OCI-M2 (cell line): ENCODE measurements around the gene ZRANB1.

Experiments
- DNase-seq: peaks from one replicate; lab custom pipeline; 2025; ENCODE audit not compliant: unreplicated experiment; lab: John Stamatoyannopoulos, UW

Gene ZRANB1

DNA sequence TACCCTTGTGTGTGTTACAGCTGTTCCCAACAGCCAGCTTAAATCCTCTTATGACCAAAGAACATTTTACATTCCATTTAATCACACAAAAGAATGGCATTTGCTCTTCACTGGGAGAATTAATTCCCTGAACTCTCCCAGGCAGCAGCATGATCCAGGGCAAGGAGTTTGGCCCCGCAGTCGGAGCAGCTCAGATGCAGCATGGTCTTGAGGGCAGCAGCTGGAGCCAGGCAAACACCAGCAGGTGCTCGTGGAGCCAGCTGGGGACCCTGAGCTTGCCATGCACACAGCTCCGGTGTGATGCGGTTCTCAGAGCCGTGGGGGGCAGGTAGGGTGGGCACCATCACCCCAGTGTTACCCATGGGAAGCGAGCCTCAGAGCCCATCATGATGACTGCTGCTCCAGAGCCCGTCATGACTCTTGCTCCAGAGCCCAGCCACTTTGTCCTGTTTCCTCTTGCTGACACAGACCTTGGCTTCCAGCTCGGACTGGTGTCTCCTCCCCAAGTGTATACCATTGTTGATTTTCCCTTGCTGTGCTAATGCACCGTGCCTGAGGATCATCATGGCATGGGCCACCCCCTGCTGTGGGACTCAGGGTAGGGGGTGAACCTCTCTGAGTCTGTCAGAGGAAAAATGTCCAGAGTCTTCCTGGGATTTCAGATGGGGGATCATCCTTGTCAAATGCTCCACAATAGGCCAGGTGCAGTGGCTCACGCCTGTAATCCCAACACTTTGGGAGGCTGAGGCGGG is 75.8 kb downstream of the ZRANB1 start:
- DNase-seq: no peak

DNA sequence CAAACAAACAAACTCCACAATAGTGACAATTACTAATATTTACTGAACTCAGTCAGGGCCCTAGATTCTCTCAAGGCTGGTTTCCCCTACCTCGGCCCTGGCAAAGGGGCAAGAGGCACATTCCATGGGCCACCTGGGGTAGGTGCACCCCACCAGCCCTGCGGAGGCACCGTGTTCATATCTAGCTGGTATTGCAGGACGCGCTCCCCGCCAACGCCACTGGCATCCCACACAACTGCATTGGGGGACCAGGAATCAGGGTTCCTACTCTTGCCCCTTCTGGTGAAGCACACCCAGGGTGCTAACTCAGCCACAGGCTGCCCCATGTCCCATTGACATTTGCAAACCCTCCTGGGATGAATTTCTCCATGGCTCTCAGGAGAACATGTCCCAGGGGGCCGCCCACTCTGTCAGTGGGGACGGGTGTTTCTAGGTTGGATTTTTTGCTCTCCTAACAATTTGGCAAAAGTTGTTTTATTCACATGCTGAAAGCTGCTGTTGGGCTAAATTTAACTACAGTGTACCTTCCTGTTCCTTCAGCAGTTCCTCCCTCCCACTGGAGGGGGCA is 76.7 kb downstream of the ZRANB1 start:
- DNase-seq: no peak

DNA sequence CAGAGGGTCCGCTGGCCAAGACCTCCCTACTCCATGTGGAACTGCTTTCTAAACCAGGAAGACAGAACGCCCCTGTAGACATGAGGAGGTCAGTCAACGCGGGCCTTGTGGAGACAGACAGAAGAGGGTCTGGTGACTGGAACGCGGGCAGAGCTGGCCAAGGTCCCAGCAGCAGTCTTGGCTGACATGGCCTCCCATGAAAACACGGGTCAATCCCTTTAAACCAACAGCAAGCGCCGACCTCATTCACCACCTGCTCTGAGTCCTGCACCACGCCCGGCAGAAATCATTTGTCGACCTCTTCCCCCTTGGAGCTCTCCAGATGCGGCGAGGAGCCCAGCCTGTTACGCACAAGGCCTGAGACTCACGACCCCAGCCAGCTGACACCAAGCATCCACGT is 78.5 kb downstream of the ZRANB1 start:
- DNase-seq: no peak

DNA sequence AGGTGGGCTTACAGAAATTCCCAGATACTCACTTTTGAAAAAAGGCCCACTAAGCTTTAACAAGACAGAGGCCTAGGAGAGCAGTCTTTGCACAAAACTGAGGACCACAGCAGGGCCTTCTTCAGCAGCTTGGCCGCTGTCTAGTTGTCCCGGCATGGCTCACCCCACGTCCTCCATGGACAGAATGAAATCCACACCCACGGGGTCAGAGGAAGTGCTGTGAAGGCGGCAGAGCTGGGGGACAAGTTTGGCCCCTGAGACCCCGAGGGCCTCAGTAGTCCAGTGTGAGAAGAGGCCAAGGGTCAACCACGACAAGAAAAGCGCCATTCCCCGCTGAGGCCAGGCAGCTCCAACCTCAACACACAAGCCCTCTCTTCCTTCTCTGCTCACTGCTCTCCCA is 78.9 kb downstream of the ZRANB1 start:
- DNase-seq: no peak

DNA sequence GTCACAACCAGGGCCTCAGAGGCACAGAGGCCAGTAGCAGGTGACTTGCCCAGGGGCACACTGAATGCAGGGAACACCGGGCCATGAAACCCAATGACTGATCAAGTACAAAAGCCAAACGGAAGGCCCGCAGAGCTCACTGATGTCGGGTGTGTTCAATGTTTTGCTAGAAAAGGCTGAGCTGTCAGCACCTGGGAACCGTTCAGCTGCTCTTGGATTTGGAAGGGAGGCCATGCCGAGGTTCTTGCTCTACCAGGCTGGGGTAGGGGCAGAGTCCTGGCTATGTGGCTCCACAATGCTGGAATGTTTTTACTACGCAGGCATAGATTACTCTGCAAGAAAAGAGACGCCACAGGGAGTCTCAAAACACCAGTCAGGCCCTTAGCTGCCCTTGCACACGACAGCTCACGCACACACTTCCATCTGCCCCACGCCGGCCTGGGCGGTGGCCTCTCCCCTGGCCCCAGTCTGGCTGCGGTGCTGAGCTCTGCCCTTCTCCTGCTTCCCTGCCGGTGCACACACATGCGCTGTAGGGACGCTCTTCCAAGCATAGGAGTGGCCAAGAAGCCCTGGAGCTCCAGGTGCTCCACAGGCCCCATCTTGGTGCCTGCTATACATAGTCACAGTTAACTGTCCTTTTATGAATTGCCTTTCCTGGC is 79.9 kb downstream of the ZRANB1 start:
- DNase-seq: no peak

DNA sequence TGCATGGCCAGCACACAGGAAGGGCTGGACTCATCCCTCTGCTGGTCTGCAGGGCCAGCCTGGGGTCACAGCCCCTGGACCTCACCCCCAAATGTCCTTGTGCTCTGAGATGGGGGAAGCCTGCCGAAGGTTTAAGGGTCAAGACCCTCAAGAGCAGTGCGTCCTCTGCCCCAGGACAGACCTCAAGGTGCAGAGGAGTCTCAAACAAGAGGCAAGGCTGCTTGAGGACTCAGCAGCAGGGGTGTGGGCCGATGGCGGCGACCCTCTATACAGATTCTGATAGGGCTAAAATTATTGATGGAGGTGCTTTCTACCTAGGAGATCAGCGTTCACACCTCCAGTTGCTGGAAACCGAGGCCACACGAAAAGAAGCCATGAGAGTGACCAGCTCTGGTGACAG is 80.7 kb downstream of the ZRANB1 start:
- DNase-seq: no peak

DNA sequence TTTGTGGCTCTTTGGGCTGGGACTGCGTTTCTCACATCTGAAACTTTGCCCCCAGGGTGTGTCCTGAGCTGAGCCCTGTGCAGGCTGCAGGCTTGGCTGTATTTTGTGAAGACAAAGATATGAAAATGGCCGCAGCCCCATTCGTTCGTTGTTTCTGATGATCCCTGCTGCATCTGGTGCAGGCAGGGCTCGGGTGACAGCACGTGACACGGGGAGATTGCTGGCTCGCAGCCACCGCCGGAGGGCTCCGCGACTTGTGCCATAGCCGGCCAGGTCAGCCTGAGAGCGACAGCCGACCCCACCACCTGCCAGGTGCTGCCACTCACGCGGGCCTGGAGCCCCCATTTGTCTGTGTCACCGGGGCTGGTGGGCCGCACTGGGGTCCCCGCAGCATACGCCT is 81.3 kb downstream of the ZRANB1 start:
- DNase-seq: no peak

DNA sequence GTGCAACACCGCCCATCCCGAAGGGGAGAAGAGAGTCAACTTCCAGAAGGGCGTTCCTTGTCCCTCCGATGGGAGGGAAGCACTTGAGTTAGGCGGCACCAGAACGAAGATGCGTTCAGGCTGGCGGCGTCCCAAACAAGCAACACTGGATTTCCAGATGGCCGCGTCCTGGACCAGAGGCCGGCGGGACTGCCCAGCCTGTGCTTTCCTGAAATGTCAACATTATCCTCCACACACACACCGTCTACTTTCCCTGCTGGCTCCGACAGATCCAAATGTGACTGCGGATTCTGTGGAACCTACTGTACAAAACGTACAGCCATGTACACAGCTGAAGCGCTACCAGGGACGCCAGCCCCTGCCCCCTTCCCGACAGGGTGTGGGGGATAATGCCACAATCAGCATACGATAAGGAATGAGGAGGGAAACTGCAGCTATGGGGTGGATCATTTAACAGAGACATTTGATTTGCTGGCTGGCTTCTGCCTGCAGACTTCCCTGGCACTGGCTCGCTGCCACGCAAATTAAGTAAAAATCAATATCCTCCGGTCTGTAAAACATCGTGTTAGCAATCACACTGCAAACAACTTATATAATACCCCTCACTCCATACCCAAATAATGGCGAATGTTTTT is 82.1 kb downstream of the ZRANB1 start:
- DNase-seq: no peak

DNA sequence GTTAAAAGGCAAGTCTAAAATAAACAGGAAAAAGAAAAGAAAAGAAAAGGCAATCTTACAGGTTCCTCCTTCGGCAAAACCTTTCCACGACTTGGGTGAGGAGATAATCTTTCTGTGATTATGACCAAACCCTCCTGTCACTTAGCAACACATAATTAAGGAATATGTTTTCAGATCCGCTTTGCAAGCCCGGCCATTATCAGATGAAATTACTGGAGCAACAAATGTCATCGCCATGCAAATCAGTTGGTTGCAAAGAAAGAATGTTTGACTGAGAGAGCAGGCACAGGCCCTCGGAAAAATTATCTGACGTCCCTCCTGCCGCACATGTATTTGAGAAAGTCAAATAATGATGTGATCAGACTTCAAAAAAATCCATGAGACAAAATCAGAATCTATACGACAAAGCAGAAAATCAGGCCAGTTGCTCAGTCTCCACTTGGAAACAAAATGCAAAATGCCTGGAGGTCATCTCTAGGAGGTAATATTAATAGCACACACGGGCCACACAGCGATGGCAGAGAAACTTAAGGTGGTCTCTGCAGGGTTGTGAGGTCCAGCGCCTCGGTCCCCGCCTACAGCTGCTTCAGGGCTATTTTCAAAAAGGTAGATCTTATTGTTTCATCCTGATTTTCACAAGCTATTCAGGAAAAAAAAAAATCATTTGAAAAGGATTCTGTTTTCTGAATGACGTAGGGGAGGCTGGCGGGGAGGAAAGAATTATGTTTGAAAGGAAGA is 82.7 kb downstream of the ZRANB1 start:
- no peak for DNase-seq

DNA sequence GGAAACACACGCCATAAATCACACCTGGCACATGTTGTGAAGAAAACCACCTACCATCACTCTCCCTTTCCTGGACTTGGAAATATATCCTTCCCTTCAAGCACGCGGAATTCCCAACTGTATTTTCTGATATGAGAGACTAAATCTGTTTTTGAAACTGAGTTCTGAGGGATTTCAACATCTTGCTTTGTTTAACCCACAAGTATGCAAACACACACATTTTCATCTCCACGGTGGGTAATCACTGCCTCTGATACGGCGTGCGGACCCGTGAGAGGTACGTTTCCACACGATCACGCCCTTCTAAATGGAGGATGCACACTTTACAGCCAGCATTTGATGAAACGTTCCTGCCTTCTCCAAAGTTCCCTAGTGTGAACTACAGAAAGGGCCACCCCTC is 83.4 kb downstream of the ZRANB1 start:
- DNase-seq: no peak

DNA sequence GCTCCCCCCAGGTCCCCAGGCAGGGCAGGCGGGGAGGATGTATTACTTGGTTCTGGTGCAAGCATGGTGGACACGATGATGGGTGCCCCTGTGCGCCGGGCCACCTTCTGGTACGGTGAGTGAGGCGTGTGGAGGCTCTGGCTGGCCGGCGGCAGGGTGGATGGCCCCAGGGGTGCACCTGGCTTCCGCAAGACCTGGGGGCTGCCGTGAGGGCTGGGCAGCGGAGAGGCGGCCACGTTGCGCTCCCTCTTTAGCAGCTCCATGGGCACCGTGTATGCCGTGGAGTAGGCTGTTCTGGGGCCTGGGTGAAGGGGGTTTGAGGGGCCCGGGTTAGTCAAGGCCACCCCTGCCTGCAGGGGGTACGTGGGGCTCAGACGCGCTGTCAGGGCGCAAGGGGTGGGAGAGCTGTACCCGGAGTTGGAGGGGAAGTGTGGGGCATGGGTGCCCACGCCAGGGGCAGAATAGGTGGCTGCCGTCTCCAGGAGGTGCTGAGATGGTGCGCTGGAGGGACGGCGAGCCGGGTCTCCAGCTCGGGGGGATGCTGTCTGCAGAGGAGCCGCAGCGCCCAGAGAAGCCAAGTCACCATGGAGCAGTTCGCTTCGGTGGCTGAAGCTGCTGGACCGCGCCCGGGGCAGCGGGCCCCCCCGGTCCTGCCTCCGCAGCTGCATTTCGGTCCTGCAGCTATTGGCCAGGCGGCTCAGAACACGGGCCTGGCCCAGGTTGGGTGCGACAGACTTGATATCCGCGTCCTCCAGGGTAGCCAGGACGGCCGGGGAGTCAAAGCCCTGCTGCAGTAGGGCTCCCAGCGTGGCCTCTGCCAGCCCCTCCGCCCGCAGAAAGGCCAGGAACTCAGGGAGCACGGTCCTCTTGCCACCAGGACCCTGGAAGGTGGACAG is 84.4 kb downstream of the ZRANB1 start:
- no peak for DNase-seq

DNA sequence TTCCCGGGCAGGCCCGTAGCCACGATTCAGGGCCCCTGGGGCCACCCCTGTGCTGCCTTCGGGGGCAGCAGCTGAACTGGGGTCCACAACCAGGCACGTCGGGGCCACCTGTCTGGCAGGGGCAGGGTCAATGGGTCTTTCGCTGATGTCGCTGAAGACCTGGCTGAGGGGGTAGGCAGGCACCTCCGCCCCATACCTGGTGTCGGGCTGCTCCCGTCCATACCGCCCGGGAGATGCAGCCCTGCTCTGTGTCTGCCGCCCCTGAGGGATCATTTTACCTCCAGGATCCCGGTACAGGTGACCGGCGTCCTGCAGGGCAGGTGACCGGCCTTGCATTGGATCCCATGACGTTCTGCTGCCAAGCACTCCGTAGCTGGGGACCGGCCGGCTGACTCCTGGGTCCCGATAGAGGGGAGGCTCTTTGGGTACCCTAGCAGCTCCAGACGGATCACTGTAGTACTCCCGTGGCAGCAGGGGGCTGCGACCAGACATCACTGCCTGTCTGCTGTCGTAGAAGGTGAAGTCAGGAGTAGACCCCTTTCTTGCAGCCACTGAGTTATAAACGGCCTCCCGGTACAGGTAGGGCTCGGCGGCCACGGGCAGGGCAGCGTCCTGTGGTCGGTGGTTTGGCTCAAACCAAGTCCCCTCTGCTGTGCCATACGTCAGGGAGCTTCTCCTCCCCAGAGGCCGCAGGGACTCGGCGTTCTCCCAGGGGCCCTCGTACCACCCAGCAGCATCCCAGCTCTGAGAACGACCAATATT is 85.2 kb downstream of the ZRANB1 start:
- DNase-seq: no peak

DNA sequence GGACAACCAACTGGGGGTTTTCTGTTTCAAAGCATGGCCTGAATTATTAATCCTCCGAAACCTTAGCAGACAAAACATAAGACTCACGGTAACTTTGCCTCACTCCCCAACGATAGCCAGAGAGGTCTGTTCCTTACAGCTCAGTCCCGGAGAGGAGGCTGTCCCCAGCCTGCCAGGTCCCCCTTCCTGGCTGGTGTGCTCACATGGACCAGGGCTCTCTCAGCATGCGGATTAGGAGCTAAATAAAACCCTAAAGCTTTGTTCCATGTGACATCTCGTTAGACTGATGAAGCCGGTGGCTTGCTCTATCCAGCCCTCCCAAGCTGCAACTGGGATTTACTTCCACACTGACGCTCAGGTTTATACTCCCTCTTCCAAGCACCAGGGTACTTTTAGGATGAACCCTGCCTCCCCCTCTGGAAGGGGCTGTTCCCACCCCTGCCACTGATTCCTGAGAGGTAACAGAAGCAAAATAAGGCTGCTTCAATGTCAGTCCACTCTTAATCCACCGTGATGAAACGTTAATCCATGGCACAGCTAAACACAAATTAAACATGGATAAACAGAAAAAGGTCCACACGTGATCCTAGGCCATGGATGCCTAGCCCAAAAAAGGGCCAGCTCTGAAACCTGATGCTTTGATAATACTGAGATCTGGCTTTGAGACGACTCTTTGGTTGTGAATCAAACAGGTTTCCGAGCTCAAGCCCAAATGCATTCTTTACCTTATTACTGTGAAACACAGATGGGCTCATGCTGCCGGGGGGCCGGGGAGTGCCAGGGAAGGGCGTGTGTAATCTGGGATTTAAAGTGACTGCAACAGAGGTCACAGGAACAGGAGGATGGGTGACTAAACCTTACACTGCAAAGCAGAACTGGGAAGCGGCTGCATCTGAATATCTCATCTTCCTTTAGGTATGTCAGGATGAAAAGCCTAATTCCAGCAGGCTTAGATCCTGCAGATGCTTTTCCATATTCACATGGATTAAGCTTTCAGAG is 86.2 kb downstream of the ZRANB1 start:
- no peak for DNase-seq

DNA sequence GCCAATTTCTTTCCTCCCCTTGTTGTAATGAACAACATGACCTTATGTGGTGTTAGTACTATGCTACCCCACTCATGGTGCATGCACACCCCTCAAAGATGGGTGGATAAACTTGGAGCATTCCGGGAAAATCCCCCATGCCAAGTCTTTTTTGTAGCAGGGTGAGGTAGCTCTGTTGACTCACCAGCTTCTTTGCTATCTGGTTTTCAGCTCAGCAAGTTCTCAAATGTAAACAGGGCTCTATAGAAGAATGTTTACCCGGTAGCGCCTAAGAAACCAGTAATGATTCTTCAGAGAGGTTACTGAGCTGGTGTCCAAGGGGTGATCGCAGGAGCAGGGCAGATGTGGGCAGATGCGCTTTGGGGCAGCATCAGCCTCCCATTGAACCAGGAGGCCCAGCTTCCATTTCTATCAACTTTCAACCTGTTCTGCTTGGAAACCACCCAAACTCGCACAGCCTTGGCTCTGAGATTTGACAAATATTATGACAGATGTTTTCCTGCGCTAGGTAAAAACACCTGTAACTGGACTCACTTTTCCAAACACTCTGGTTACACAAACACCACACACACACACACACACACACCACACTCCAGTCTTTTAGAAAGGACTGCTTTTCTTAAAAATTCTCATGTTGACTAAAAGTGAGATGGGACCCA is 87.8 kb downstream of the ZRANB1 start:
- no peak for DNase-seq

DNA sequence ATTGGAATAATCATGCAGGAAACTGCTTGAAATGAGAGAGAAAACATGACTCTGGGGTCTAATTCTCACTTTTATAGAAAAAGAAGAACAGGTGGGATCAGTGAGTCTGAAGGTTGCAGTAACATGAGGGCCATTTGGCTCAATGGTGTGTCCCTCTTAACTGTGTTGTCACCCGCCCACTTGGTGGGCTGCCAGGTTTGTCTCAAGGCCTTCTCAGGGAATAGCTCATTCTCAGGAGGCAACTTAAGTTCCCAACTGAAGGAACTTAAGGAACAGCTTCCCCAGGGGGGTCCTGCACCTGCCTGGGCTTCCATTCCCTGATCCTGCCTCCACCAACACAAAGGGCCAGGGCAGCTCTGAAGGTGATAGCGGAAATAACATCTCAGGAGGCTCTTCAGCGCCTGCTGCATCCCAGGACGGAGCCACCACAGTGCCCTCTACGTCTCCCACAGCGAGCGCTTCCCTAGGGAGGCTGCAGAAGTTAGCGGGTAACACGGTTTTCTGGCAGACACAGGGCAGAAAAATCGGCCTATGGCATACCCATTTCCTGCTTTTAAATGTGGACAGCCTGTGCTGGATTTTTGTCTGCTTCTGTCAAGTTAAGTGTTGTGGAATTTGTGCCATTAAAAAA is 88.8 kb downstream of the ZRANB1 start:
- DNase-seq: no peak

DNA sequence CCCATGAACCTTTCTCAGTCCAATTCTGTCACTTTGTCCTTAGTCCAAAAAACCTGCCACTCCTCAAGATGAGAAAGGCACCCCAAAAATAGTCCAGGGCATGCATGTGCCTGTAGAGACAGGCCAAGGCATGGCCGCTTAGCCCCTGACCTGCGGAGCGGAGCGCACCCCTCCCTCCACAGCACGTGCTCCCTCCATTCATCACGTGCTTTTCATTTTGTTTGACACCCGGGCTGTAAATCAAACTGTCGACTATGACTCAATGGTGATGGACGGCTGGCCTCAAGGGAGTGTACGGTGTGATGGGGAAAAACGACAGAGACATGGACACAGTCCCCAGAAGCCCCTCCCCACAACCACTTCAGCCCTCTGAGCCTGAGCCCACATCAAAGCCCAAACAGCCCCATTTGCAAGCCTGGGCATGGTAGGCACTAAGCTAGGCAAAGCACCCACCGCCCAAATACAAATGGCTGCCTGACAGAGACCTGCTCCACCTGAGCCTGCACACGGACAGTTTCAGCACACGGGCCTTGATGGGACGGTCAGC is 90.6 kb downstream of the ZRANB1 start:
- no peak for DNase-seq
